Posterior cingulate gyrus (tissue), 11 donors: ENCODE data around the gene ZSCAN32.

Experiments
- DNase-seq, 10 donors: peaks; one replicate each; pipeline versions ENCODE4 v3.0.0 to v3.0.0-alpha.2; 2020 to 2021; ENCODE audit warnings: mixed read lengths in 3 of 10
- intact Hi-C: fragments of 100-400 bp; cut with DNase I; formaldehyde crosslinking; loops from one replicate; pipeline ENCODE4 v1.15.1; 2023

Gene ZSCAN32

GRCh38 chr16:3363793-3364192, 37.0 kb downstream of the ZSCAN32 start:
- intact Hi-C loops, result loop anchor here (2.0 to 10.0 kb wide), 2 partner anchors 37 to 59 kb away; partner anchors contain the start of genes TIGD7, ZNF174, ZNF75A and ZSCAN32
- DNase-seq, result no peak

- DNase-seq, result no peak
- intact Hi-C loops, result loop anchor here (10.0 kb wide), 1 partner anchor 58 kb away; the partner anchor contains the start of genes TIGD7 and ZNF75A
These were observed 37.9 kb downstream of the ZSCAN32 start for GRCh38 chr16:3362931-3363330.

DNA sequence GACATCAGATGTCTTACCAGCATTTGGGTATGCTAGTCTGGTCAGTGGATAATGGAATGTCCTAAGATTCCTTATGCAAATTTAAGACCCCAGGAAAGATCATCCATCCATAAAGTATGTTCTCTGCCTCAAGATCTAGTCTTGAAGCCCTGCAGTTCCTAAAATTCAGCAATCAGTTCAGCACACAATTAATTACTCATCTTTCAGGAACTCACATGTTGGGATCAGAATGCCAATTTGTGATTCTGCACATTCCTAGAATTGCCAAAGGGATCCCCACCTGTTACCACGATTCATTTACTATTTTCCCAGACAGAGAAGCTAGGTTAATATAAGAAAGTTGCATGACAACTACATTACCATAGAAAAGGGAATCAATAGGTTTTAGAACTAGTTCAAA, 41.9 kb downstream of the ZSCAN32 start:
- intact Hi-C loops, result no loop called here
- DNase-seq, result no peak

DNA sequence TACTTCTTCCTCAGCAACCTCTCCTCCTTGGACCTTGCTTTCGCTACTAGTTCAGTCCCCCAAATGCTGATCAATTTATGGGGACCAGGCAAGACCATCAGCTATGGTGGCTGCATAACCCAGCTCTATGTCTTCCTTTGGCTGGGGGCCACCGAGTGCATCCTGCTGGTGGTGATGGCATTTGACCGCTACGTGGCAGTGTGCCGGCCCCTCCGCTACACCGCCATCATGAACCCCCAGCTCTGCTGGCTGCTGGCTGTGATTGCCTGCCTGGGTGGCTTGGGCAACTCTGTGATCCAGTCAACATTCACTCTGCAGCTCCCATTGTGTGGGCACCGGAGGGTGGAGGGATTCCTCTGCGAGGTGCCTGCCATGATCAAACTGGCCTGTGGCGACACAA, 44.7 kb downstream of the ZSCAN32 start:
- no peak for DNase-seq
- intact Hi-C loops, result no loop called here

GRCh38 chr16:3355589-3355988, 45.2 kb downstream of the ZSCAN32 start, which contains the start of gene OR2C1:
Gene OR2C1 (plus strand): TSS chr16:3355889. CDS start chr16:3355941, 52 bp downstream.
- intact Hi-C loops, result no loop called here
- DNase-seq, result no peak

- no peak for DNase-seq
- intact Hi-C loops, result no loop called here
These were observed 51.6 kb downstream of the ZSCAN32 start for GRCh38 chr16:3349175-3349574.

DNA sequence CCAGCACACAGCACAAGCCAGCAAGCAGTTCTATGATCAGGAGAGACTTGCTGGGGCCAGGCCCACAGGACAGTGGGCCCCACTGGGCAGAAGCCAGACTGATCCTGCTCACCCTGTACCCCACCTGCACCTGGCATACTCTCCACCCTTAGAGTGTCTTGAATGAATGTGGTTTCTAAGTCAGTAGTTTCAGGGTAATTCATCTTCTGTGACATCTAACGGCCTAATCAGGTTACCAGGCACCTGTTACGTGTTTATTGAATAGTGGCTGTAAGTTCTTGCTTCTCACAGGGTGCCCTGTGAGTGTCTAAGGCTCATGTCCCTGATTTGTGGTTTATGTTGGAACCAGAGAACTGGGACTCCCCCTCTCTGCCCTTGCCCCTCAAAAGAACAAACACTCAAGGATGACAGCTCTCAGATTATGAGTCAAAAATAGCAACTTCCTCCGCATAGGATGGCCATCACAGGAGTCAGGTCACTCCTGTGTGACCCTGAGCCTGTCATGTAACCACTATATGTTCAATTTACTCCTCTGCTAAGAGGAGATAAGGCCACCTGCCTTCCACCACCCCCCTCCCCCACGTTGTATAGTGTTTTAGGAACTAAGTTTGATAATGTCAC, 52.1 kb downstream of the ZSCAN32 start:
- no peak for DNase-seq
- intact Hi-C loops, result no loop called here

DNA sequence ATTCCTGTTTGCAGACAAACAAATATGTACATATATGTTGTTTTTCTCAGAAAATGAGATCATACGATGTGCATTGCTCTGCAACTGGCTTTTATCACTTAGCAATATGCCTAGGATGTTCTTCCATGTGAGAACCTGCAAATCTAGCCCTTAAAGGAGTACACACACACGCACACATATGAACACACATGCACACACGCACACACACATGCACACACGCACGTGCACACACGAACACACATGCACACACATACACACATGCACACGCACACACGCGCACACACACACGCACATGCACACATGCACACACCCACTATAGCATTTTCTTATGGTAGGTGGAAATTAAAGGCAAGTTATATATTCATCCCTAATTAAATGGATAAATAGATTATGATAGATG, 53.2 kb downstream of the ZSCAN32 start:
- intact Hi-C loops, result no loop called here
- DNase-seq, result no peak

DNA sequence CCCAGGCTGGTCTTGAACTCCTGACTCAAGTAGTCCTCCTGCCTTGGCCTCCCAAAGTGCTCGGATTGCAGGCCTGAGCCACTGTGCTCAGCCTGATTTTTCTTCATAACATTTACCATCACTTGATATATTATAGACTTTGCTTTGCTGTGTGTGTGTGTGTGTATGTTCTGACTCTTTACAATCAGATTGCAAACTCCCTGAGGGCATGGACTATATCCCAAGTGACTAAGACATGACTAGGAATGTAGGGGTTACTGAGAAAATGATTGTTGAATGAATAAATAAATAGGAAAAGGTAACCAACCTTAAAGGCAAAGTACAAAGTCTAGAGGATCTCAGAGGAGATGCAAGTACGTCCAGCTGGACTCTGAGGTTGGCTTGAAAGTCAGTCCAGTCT, 54.8 kb downstream of the ZSCAN32 start:
- intact Hi-C loops, result no loop called here

More for the DNA sequence above, 54.8 kb downstream of the ZSCAN32 start:
- DNase-seq, result no peak
